ENCODE measurements around the gene GPRC5C. TPM values are rescaled to one million over a fixed set of nuclear protein-coding genes. Genes with fewer than 3 reads are reported as not detected.

The GPRC5C gene
- total and polyA plus RNA-seq, 2 of the 13 experiments (the other 11 are each of a cell fraction or from before 2014, with no cell fraction given), result 85.6 to 300 TPM

DNA sequence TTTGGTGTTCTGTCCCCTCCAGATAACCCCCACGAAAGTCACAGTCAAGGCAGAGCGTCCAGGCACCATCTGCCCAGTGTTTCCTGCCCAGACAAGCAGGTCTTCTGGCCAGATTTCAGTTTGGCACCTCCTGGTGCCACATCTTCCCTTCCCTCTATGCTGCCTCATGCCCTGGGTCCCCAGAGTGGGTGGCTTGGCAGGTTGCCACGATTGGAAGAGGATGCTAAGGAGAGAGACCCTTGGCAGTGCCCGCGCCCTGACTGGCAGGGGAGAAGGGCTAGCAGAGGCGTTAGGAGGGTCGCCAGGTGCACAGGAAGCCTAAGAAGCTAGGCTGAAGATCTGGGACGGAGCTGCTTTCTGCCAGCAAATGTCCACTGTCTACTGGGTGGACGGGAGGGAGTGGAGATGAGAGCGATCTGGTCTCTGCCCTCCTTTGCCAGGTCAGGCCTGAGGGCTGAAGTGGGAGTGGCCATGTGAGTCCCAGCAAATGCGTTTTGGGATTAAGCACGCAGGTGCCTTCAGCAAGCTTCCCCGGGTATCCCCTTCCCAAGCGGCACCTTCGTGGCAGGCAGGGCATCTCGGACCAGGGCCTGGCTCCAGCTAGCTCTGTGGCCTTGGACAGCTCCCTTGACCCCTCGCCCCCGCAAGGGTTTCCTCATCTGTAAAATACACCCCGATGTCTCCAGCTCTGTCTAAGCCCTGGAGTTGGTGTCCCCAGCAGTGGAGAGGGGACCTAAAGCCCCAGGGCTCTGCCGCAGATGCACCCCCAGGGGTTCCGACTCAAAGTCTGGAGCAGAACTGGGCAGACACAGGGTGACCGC lies 21.2 kb downstream of the GPRC5C start (continued):
- TF ChIP-seq SP5 (CRISPR knock-in tag; IDR thresholded peaks at IDR 0.05; ENCODE audit: borderline replicate concordance, low read depth) (no peak), ZNF367 (CRISPR knock-in tag; IDR thresholded peaks at IDR 0.05; ENCODE audit: borderline replicate concordance) (no peak), TEAD2 (CRISPR knock-in tag; IDR thresholded peaks at IDR 0.05) (no peak), ZNF253 (CRISPR knock-in tag; IDR thresholded peaks at IDR 0.05; ENCODE audit: borderline replicate concordance) (0 out of 2 replicates have a peak, but pooled peaks have one; percentile 56), GATAD1 (CRISPR knock-in tag; IDR thresholded peaks at IDR 0.05) (no peak), ZNF546 (CRISPR knock-in tag; conservative IDR thresholded peaks at IDR 0.05) (no peak), ZNF672 (CRISPR knock-in tag; IDR thresholded peaks at IDR 0.05) (no peak), PAX8 (CRISPR knock-in tag; IDR thresholded peaks at IDR 0.05; ENCODE audit: borderline replicate concordance) (no peak), KDM5A (IDR thresholded peaks at IDR 0.05; ENCODE audit: borderline replicate concordance, low read length) (no peak), ZNF451 (CRISPR knock-in tag; IDR thresholded peaks at IDR 0.05) (no peak), HES4 (CRISPR knock-in tag; IDR thresholded peaks at IDR 0.05; ENCODE audit: borderline replicate concordance) (no peak), ZNF629 (CRISPR knock-in tag; conservative IDR thresholded peaks at IDR 0.05) (no peak), MZF1 (CRISPR knock-in tag; IDR thresholded peaks at IDR 0.05; ENCODE audit: borderline replicate concordance) (no peak), BORCS8-MEF2B (CRISPR knock-in tag; IDR thresholded peaks at IDR 0.05) (0 out of 2 replicates have a peak, but pooled peaks have one; percentile 44), ETV6 (CRISPR knock-in tag; conservative IDR thresholded peaks at IDR 0.05) (no peak)
- TF ChIP-seq, protein P1, sequence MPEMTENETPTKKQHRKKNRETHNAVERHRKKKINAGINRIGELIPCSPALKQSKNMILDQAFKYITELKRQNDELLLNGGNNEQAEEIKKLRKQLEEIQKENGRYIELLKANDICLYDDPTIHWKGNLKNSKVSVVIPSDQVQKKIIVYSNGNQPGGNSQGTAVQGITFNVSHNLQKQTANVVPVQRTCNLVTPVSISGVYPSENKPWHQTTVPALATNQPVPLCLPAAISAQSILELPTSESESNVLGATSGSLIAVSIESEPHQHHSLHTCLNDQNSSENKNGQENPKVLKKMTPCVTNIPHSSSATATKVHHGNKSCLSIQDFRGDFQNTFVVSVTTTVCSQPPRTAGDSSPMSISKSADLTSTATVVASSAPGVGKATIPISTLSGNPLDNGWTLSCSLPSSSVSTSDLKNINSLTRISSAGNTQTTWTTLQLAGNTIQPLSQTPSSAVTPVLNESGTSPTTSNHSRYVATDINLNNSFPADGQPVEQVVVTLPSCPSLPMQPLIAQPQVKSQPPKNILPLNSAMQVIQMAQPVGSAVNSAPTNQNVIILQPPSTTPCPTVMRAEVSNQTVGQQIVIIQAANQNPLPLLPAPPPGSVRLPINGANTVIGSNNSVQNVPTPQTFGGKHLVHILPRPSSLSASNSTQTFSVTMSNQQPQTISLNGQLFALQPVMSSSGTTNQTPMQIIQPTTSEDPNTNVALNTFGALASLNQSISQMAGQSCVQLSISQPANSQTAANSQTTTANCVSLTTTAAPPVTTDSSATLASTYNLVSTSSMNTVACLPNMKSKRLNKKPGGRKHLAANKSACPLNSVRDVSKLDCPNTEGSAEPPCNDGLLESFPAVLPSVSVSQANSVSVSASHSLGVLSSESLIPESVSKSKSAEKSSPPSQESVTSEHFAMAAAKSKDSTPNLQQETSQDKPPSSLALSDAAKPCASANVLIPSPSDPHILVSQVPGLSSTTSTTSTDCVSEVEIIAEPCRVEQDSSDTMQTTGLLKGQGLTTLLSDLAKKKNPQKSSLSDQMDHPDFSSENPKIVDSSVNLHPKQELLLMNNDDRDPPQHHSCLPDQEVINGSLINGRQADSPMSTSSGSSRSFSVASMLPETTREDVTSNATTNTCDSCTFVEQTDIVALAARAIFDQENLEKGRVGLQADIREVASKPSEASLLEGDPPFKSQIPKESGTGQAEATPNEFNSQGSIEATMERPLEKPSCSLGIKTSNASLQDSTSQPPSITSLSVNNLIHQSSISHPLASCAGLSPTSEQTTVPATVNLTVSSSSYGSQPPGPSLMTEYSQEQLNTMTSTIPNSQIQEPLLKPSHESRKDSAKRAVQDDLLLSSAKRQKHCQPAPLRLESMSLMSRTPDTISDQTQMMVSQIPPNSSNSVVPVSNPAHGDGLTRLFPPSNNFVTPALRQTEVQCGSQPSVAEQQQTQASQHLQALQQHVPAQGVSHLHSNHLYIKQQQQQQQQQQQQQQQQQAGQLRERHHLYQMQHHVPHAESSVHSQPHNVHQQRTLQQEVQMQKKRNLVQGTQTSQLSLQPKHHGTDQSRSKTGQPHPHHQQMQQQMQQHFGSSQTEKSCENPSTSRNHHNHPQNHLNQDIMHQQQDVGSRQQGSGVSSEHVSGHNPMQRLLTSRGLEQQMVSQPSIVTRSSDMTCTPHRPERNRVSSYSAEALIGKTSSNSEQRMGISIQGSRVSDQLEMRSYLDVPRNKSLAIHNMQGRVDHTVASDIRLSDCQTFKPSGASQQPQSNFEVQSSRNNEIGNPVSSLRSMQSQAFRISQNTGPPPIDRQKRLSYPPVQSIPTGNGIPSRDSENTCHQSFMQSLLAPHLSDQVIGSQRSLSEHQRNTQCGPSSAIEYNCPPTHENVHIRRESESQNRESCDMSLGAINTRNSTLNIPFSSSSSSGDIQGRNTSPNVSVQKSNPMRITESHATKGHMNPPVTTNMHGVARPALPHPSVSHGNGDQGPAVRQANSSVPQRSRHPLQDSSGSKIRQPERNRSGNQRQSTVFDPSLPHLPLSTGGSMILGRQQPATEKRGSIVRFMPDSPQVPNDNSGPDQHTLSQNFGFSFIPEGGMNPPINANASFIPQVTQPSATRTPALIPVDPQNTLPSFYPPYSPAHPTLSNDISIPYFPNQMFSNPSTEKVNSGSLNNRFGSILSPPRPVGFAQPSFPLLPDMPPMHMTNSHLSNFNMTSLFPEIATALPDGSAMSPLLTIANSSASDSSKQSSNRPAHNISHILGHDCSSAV (CRISPR knock-in tag; IDR thresholded peaks at IDR 0.05; ENCODE audit: borderline replicate concordance), result no peak
- TF ChIP-seq, protein P2, sequence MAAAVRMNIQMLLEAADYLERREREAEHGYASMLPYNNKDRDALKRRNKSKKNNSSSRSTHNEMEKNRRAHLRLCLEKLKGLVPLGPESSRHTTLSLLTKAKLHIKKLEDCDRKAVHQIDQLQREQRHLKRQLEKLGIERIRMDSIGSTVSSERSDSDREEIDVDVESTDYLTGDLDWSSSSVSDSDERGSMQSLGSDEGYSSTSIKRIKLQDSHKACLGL (CRISPR knock-in tag; IDR thresholded peaks at IDR 0.05), result no peak; the same call in 1 of the 2 replicates
- TF ChIP-seq, protein P3, sequence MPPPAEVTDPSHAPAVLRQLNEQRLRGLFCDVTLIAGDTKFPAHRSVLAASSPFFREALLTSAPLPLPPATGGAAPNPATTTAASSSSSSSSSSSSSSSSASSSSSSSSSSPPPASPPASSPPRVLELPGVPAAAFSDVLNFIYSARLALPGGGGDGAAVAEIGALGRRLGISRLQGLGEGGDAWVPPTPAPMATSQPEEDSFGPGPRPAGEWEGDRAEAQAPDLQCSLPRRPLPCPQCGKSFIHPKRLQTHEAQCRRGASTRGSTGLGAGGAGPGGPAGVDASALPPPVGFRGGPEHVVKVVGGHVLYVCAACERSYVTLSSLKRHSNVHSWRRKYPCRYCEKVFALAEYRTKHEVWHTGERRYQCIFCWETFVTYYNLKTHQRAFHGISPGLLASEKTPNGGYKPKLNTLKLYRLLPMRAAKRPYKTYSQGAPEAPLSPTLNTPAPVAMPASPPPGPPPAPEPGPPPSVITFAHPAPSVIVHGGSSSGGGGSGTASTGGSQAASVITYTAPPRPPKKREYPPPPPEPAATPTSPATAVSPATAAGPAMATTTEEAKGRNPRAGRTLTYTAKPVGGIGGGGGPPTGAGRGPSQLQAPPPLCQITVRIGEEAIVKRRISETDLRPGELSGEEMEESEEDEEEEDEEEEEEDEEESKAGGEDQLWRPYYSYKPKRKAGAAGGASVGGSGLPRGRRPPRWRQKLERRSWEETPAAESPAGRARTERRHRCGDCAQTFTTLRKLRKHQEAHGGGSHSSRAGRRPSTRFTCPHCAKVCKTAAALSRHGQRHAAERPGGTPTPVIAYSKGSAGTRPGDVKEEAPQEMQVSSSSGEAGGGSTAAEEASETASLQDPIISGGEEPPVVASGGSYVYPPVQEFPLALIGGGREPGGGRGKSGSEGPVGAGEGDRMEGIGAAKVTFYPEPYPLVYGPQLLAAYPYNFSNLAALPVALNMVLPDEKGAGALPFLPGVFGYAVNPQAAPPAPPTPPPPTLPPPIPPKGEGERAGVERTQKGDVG (CRISPR knock-in tag; IDR thresholded peaks at IDR 0.05; ENCODE audit: borderline replicate concordance), result no peak

All from HepG2 (cell line).